NCI-H446 treated with DMSO at 0.1 percent for 48 hours (cell line): ENCODE results near the gene TCP11L2.
"Not testable (repeated sequence)": the region's sequence is repeated elsewhere in the genome, so short reads cannot be mapped to it uniquely, and the experiment has no call there.

Source experiments
- DNase-seq: peaks from one replicate; lab custom pipeline; 2025; lab: John Stamatoyannopoulos, UW

Gene TCP11L2

DNA sequence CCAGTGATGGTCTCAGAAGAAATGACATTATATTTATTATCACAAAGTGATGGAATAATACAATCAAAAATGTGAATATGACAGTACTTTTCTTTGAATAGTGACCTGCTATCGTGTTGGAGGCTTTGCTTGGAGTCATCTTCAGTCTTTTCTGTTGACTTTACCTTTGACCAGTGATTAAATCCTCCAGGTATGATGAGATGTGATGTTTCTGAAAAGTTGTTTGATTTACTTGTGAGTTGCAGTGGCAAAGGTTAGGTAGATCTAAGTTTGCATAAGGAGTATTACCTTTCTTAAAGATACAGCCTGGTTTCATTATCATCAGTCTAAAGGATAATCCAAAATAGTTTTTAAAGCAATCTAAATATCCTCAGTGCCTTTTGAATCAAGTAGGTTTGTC lies 4.6 kb downstream of the TCP11L2 start:
- no peak for DNase-seq

DNA sequence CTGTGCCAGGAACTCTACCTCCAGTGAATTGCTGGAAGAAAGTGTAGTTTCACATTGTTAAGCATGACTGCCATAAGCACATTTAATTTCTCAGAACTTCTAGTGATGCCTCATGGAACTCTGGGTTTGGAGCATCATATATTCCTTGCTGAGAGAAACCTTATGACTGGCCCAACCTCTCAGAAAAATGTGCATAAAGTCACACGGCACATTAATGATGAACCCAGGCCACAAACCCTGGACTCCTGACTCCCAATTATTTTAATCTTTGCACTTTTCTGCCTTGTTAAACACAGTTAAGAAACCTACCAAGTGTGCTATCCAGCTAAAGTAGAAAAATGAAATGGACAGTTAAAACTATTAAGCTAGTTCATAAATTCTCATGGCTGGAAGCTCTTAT lies 5.6 kb downstream of the TCP11L2 start:
- DNase-seq = no peak

GRCh38 chr12:106308611-106309010 lies 6.1 kb downstream of the TCP11L2 start:
- no peak for DNase-seq

- DNase-seq = no peak
These were observed 7.4 kb downstream of the TCP11L2 start for GRCh38 chr12:106309671-106310505.

GRCh38 chr12:106310687-106311086 lies 8.2 kb downstream of the TCP11L2 start:
- DNase-seq = no peak

- no peak for DNase-seq
These were observed 8.6 kb downstream of the TCP11L2 start for GRCh38 chr12:106311139-106311538.

GRCh38 chr12:106313413-106313812 lies 10.9 kb downstream of the TCP11L2 start:
- DNase-seq = not testable (repeated sequence)

- no peak for DNase-seq
These were observed 13.0 kb downstream of the TCP11L2 start for GRCh38 chr12:106315523-106315922.

DNA sequence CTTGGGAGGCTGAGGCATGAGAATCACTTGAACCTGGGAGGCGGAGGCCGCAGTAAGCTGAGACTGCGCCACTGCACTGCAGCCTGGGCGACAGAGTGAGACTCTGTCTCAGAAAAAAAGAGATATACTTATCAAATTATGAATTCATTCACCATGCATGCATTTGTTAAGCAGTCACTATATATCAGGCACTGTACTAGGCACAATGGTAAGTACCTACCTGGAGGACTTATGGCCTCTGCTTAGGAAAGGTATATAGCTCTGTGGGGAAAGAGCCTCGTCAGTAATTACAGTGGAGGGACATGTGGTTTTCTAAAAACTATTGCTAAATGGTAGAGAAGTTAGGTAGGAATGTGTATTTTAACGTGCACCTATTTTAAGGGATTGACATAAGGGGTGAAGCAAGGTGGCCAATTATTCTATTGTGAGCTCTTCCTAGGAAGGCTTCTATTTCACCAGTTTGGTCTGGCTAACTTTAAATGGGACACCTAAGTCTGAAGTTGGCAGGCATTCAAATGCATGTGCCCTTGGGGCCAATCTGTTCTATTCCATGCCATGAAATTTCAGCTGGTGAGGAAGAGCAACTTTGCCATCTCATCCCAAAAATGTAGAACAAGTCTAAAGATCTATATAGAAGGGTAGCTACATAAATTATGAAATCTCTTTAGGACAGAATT lies 15.0 kb downstream of the TCP11L2 start:
- no peak for DNase-seq

GRCh38 chr12:106321139-106321850 lies 18.8 kb downstream of the TCP11L2 start:
- no peak for DNase-seq

DNA sequence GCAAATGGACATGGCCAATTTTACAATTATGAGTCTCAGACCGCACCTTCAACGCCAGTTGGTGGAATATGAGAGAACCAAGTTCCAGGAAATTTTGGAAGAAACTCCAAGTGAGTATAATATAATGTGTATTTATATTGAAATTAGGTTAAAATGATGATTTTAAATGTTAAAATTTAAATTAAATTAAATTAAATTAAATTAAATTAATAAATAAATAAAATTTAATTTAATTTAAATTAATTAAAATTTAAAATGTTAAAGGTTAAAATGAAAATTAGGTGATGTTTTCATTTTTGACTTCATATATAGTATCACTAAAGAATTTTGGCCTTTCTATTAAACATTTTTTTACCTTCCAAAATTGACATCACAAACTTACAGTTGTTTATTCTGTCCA lies 21.0 kb downstream of the TCP11L2 start:
- DNase-seq = no peak

- DNase-seq = no peak
These were observed 24.9 kb downstream of the TCP11L2 start for GRCh38 chr12:106327309-106327869.

DNA sequence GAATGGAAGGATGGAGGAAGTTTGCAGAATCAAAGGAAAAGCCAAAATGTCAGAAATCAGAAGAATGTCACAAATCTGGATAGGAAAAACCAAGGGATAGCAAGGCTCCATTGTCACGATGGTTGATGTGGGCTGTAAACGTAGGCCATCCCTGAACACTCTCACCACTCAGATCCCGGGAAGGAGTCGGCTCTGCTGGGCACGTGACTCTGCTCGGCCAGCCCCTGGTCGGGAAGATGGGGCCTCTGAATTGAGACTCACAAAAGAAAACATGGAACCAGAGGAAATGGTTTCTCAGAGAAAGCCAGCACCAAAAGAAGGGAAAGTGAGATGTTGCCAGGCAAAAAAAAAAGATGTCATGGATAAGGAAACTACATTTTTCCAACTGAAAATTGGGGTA lies 26.2 kb downstream of the TCP11L2 start:
- DNase-seq = no peak

DNA sequence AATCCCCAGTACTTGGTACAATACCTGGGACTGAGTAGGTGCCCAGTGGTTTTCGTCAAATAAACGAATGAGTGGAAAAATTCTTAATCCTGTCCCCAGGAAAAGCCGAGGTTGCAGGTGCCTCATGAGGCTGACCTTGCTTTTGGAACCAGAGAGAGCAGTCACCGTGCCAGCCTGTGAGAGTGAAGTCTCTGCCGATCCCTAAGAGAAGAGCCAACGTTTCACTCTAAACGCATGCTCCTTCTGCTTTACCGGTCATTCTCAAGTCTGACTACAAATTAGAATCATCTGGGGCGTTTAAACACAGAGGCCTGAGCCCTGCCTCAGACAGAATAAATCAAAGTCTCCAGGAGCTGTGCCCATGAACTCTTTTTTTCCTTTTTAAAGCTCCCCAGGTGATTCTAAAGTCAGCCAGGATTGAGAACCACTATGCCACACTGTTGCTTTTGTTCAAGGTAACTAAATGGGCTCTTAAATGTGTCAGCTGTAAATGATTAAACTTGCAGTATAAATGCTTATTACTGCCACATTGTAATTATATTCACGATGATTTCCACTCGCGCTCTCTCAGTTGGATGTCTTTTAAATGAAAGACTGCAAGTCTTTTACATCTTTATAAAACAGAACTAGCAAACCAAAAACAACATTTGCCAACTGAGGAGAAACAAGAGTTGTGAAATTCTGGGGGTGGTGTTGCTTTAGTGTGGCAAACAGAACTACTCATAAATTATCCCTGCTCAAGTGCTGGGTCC lies 26.9 kb downstream of the TCP11L2 start:
- DNase-seq = no peak

DNA sequence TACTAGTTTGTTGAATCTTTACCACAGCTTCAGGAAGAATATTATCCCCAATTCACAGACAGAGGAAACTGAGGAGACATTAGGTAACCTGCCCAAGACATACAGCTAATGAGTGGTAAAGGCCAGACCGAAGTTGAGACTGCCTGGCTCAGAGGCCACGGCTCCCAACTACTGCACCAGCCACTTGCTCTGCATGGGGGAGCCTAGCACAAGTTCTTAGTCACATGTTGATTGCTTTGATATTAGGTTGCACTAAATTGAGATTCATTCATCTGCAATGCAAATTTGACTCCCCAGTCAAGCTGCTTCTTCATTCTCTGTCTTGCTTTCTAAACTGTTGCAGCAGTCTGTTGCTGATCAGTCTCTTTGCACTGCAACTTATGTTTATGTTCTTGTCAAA lies 29.1 kb downstream of the TCP11L2 start:
- DNase-seq = no peak

DNA sequence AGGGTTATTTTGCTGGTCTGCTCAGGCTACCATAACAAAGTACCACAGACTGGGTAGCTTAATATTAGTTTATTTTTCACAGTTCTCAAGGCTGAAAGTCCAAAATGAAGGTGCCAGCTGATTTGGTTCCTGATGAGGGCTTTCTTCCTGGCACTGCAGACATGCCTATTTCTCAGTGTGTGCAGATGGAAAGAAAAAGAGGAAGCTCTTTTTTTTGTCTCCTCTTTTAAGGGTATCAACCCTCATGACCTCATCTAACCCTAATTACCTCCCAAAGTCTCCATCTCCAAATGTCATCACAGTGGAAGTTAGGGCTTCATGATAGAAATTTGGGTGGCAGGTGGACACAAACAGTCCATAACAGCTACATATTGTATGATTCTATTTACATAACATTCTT lies 30.0 kb downstream of the TCP11L2 start:
- DNase-seq = no peak

GRCh38 chr12:106333010-106333409 lies 30.5 kb downstream of the TCP11L2 start:
- DNase-seq = no peak

DNA sequence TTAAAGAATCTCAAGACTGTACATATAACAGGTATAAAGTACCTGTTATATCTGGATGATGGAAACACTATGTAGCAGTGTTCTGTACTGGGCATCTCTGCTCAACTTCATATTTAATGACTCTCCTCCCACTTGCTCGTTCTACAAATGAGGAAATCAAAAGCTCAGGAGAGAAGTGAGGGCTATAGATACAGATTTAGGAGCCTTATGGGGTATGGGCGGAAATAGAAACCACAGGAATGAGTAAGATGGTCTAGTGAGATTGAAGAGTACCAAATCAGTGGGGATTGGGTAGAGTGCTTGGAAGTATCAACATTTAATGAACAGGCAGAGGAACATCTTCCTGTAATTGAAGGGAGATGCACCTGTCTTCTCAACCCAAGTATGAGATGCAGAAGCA lies 31.2 kb downstream of the TCP11L2 start:
- no peak for DNase-seq

GRCh38 chr12:106341086-106341877 lies 38.7 kb downstream of the TCP11L2 start:
- no peak for DNase-seq

GRCh38 chr12:106342397-106343213 lies 40.1 kb downstream of the TCP11L2 start:
- no peak for DNase-seq
